OCI-LY1 (cell line): ENCODE measurements around the gene SLC35F2.

Source experiments
- H2AFZ ChIP-seq: fragments of 200-600 bp; sonication (generic), shearing (Covaris generic); 2 replicates; pipeline ENCODE4 v1.6.0; 2014; ENCODE audit warnings: antibody characterized with exemption, mild to moderate bottlenecking, low read length
- H3F3A ChIP-seq: fragments of 200-600 bp; sonication (generic), shearing (Covaris generic); 2 replicates; pipeline ENCODE4 v1.6.0; 2014; ENCODE audit warnings: mild to moderate bottlenecking, antibody characterized with exemption, low read length, moderate library complexity; ENCODE audit not compliant: insufficient read depth
- H3K27ac ChIP-seq: fragments of 200-600 bp; sonication (generic); 2 replicates; pipeline ENCODE4 v1.5.1; 2014; ENCODE audit warnings: low read length, mixed run types, mild to moderate bottlenecking, low read depth; ENCODE audit not compliant: poor library complexity, severe bottlenecking
- H3K27me3 ChIP-seq: fragments of 200-600 bp; sonication (generic); 2 replicates; pipeline ENCODE4 v1.6.0; 2014; ENCODE audit warnings: antibody characterized with exemption, mild to moderate bottlenecking, low read length, moderate library complexity; ENCODE audit not compliant: insufficient read depth
- H3K36me3 ChIP-seq: fragments of 200-600 bp; sonication (generic); 2 replicates; pipeline ENCODE4 v1.6.1; 2014; ENCODE audit warnings: mild to moderate bottlenecking, antibody characterized with exemption, low read length, moderate library complexity, mixed read lengths; ENCODE audit not compliant: insufficient read depth
- H3K4me1 ChIP-seq: fragments of 200-600 bp; sonication (generic); 2 replicates; pipeline ENCODE4 v1.5.1; 2014; ENCODE audit warnings: mild to moderate bottlenecking, low read length, moderate library complexity; ENCODE audit not compliant: insufficient read depth, severe bottlenecking
- H3K4me2 ChIP-seq: fragments of 200-600 bp; sonication (generic), shearing (Covaris generic); 2 replicates; pipeline ENCODE4 v1.6.1; 2014; ENCODE audit warnings: low read length
- H3K4me3 ChIP-seq: fragments of 200-600 bp; sonication (generic); 2 replicates; pipeline ENCODE4 v1.5.1; 2014; ENCODE audit warnings: low read length, low read depth, mild to moderate bottlenecking, mixed read lengths; ENCODE audit not compliant: poor library complexity, severe bottlenecking
- H3K79me2 ChIP-seq: fragments of 200-600 bp; shearing (Covaris generic); 2 replicates; pipeline ENCODE4 v1.6.1; 2016; ENCODE audit warnings: mixed run types, low read length, mixed read lengths; ENCODE audit not compliant: insufficient read depth
- H3K9ac ChIP-seq: fragments of 200-600 bp; sonication (generic), shearing (Covaris generic); 2 replicates; pipeline ENCODE4 v1.6.1; 2014; ENCODE audit warnings: mild to moderate bottlenecking, low read length, mixed read lengths
- H3K9me2 ChIP-seq: fragments of 200-600 bp; sonication (generic), shearing (Covaris generic); 2 replicates; pipeline ENCODE4 v1.6.1; 2014; ENCODE audit warnings: low read depth, mild to moderate bottlenecking, low read length, mixed read lengths
- H3K9me3 ChIP-seq: fragments of 200-600 bp; shearing (Covaris generic); 2 replicates; pipeline ENCODE4 v1.6.1; 2014; ENCODE audit warnings: low read length, mixed read lengths
- H4K20me1 ChIP-seq: fragments of 200-600 bp; sonication (generic), shearing (Covaris generic); 2 replicates; pipeline ENCODE4 v1.6.0; 2016; ENCODE audit warnings: mild to moderate bottlenecking, low read length; ENCODE audit not compliant: insufficient read depth
- CTCF ChIP-seq: fragments of 200-600 bp; sonication (generic), shearing (Covaris generic); IDR thresholded peaks from 2 replicates; pipeline ENCODE4 v1.5.1; 2017; ENCODE audit warnings: mild to moderate bottlenecking, antibody characterized with exemption, low read length, moderate library complexity, mixed read lengths
- EZH2 ChIP-seq: fragments of 200-600 bp; sonication (generic), shearing (Covaris generic); IDR thresholded peaks from 2 replicates; pipeline ENCODE4 v1.8.0; 2017; ENCODE audit warnings: borderline replicate concordance, mixed run types, mild to moderate bottlenecking, antibody characterized with exemption, low read length, moderate library complexity, mixed read lengths

The SLC35F2 gene

GRCh38 chr11:107787733-107788132 lies 70.9 kb downstream of the SLC35F2 start:
- Histone ChIP-seq H3K9ac (no peak overlapping the region), H3F3A (no peaks in the 10 kb centered on the region), H3K36me3 (peaks cover 9% of the 10 kb centered on the region; the same call in 1 of the 2 replicates), H3K79me2 (no peaks in the 10 kb centered on the region), H2AFZ (no peak overlapping the region), H4K20me1 (no peaks in the 10 kb centered on the region), H3K4me3 (no peak overlapping the region), H3K27ac (no peak overlapping the region), H3K9me3 (no peaks in the 10 kb centered on the region), H3K4me1 (no peaks in the 10 kb centered on the region), H3K9me2 (no peaks in the 10 kb centered on the region), H3K4me2 (no peak overlapping the region), H3K27me3 (no peaks in the 10 kb centered on the region)
- TF ChIP-seq EZH2 (no peak), CTCF (no peak)

GRCh38 chr11:107785401-107785800 lies 73.2 kb downstream of the SLC35F2 start:
- Histone ChIP-seq H3K4me2 (no peak overlapping the region), H3K79me2 (no peaks in the 10 kb centered on the region), H4K20me1 (no peaks in the 10 kb centered on the region)

GRCh38 chr11:107783121-107783520 lies 75.5 kb downstream of the SLC35F2 start:
- H3K27ac ChIP-seq = no peak overlapping the region
- no peaks in the 10 kb centered on the region for H3K9me3 ChIP-seq
- H3K36me3 ChIP-seq = no peaks in the 10 kb centered on the region
- no peaks in the 10 kb centered on the region for H3K4me1 ChIP-seq
- H3K27me3 ChIP-seq = no peaks in the 10 kb centered on the region
- TF ChIP-seq EZH2 = no peak
- no peak for TF ChIP-seq CTCF
- no peaks in the 10 kb centered on the region for H3F3A ChIP-seq
- no peaks in the 10 kb centered on the region for H3K79me2 ChIP-seq
- no peak overlapping the region for H2AFZ ChIP-seq
- H4K20me1 ChIP-seq = no peaks in the 10 kb centered on the region
- no peak overlapping the region for H3K9ac ChIP-seq
- H3K4me2 ChIP-seq = no peak overlapping the region
- H3K4me3 ChIP-seq = no peak overlapping the region
- no peaks in the 10 kb centered on the region for H3K9me2 ChIP-seq

More at GRCh38 chr11:107785401-107785800, 73.2 kb downstream of the SLC35F2 start:
- TF ChIP-seq CTCF (no peak), EZH2 (no peak)
- Histone ChIP-seq H3K36me3 (no peaks in the 10 kb centered on the region), H2AFZ (no peak overlapping the region), H3K9ac (no peak overlapping the region), H3K27me3 (no peaks in the 10 kb centered on the region), H3K9me2 (no peaks in the 10 kb centered on the region), H3K27ac (no peak overlapping the region), H3K9me3 (no peaks in the 10 kb centered on the region), H3K4me1 (no peaks in the 10 kb centered on the region), H3F3A (no peaks in the 10 kb centered on the region), H3K4me3 (no peak overlapping the region)
